ENCODE data around the gene TECPR2. TPM values are rescaled to one million over a fixed set of nuclear protein-coding genes. Genes with fewer than 3 reads are reported as not detected.

The TECPR2 gene
- total RNA-seq, 6 donors from 2014 or later = 16.3 to 71.2 (median 24.6) TPM

GRCh38 chr14:102495491-102496330 is 133.0 kb downstream of the TECPR2 start:
- whole genome bisulfite sequencing, 2 donors = 95 to 97% methylated on average over 5 to 26 of the region's 26 CpGs
- peaks cover 0 to 27% (median 19%) of the 10 kb centered on the region in 4 donors for H3K36me3 ChIP-seq
- H3K27ac ChIP-seq = no peak overlapping the region
- no peaks in the 10 kb centered on the region for H3K27me3 ChIP-seq
- no peak for DNase-seq
- TF ChIP-seq EP300 (IDR thresholded peaks at IDR 0.05) (no peak), POLR2A (IDR thresholded peaks at IDR 0.05) (no peak), POLR2AphosphoS5 (IDR thresholded peaks at IDR 0.05) (no peak), CTCF (IDR thresholded peaks at IDR 0.05) (no peak)
- no peaks in the 10 kb centered on the region for H3K9me3 ChIP-seq
- H3K4me3 ChIP-seq = no peak overlapping the region
- H3K4me1 ChIP-seq = peaks cover 4 to 14% (median 12%) of the 10 kb centered on the region in 4 donors
- no peak for ATAC-seq (ENCODE audit: low FRiP score in 2 of 2)

GRCh38 chr14:102496331-102496691 is 133.6 kb downstream of the TECPR2 start:
- TF ChIP-seq CTCF (IDR thresholded peaks at IDR 0.05) (no peak), POLR2AphosphoS5 (IDR thresholded peaks at IDR 0.05) (no peak), POLR2A (IDR thresholded peaks at IDR 0.05) (no peak)
- Histone ChIP-seq H3K27me3 (no peaks in the 10 kb centered on the region), H3K4me1 (peaks cover 7 to 18% (median 13%) of the 10 kb centered on the region in 4 donors), H3K4me3 (no peak overlapping the region), H3K36me3 (peaks cover 0 to 30% (median 19%) of the 10 kb centered on the region in 4 donors), H3K27ac (no peak overlapping the region), H3K9me3 (no peaks in the 10 kb centered on the region)
- DNase-seq = no peak
- no peak for ATAC-seq (ENCODE audit: low FRiP score in 2 of 2)
- WGBS, 2 donors = 93 to 100% methylated on average over 6 to 10 of the region's 11 CpGs

GRCh38 chr14:102496958-102497744 is 134.4 kb downstream of the TECPR2 start:
- peaks cover 7 to 18% (median 13%) of the 10 kb centered on the region in 4 donors for H3K4me1 ChIP-seq
- peak in 1 of 2 donors; percentile 80 for DNase-seq
- 93 to 96% methylated on average over 30 to 42 of the region's 42 CpGs for WGBS, 2 donors
- no peaks in the 10 kb centered on the region for H3K9me3 ChIP-seq
- H3K27me3 ChIP-seq = no peaks in the 10 kb centered on the region
- no peak overlapping the region for H3K4me3 ChIP-seq
- H3K27ac ChIP-seq = no peak overlapping the region
- H3K36me3 ChIP-seq = peaks cover 0 to 30% (median 19%) of the 10 kb centered on the region in 4 donors
- ATAC-seq (ENCODE audit: low FRiP score in 2 of 2) = no peak
- TF ChIP-seq POLR2A (IDR thresholded peaks at IDR 0.05) = no peak
- no peak for TF ChIP-seq POLR2AphosphoS5 (IDR thresholded peaks at IDR 0.05)
- no peak for TF ChIP-seq EP300 (IDR thresholded peaks at IDR 0.05)
- TF ChIP-seq CTCF (IDR thresholded peaks at IDR 0.05) = no peak

- H3K4me3 ChIP-seq = no peak overlapping the region
- H3K27me3 ChIP-seq = no peaks in the 10 kb centered on the region
- H3K9me3 ChIP-seq = no peaks in the 10 kb centered on the region
- peak in 1 of 2 donors; percentile 76 for DNase-seq
- H3K36me3 ChIP-seq = peaks cover 0 to 30% (median 19%) of the 10 kb centered on the region in 4 donors
- no peak for ATAC-seq (ENCODE audit: low FRiP score in 2 of 2)
- 87 to 92% methylated on average over 17 to 30 of the region's 30 CpGs for WGBS, 2 donors
- no peak overlapping the region for H3K27ac ChIP-seq
- TF ChIP-seq CTCF (IDR thresholded peaks at IDR 0.05) (peak in 1 of 6 experiments; percentile 15), POLR2A (IDR thresholded peaks at IDR 0.05) (no peak)
- peaks cover 7 to 18% (median 13%) of the 10 kb centered on the region in 4 donors for H3K4me1 ChIP-seq
These were observed 135.4 kb downstream of the TECPR2 start for GRCh38 chr14:102497998-102498677.
